Measurements from ENCODE around the gene RERE.

RERE gene

GRCh38 chr1:8603220-8603616, 214.2 kb downstream of the RERE start (continued):
- TF ChIP-seq, protein P1, sequence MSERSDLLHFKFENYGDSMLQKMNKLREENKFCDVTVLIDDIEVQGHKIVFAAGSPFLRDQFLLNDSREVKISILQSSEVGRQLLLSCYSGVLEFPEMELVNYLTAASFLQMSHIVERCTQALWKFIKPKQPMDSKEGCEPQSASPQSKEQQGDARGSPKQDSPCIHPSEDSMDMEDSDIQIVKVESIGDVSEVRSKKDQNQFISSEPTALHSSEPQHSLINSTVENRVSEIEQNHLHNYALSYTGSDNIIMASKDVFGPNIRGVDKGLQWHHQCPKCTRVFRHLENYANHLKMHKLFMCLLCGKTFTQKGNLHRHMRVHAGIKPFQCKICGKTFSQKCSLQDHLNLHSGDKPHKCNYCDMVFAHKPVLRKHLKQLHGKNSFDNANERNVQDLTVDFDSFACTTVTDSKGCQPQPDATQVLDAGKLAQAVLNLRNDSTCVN (tag by site-specific recombination; optimal IDR thresholded peaks at IDR 0.05) = no peak
- TF ChIP-seq ZNF133 (tag by site-specific recombination; IDR thresholded peaks at IDR 0.05) = no peak
- TF ChIP-seq, protein P2, sequence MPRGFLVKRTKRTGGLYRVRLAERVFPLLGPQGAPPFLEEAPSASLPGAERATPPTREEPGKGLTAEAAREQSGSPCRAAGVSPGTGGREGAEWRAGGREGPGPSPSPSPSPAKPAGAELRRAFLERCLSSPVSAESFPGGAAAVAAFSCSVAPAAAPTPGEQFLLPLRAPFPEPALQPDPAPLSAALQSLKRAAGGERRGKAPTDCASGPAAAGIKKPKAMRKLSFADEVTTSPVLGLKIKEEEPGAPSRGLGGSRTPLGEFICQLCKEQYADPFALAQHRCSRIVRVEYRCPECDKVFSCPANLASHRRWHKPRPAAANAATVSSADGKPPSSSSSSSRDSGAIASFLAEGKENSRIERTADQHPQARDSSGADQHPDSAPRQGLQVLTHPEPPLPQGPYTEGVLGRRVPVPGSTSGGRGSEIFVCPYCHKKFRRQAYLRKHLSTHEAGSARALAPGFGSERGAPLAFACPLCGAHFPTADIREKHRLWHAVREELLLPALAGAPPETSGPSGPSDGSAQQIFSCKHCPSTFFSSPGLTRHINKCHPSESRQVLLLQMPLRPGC (tag by site-specific recombination; IDR thresholded peaks at IDR 0.05) = no peak

GRCh38 chr1:8602471-8603219, 214.8 kb downstream of the RERE start:
- Histone ChIP-seq H3K4me3 (ENCODE audit: low read depth, low read length) (no peak overlapping the region), H3K9me3 (ENCODE audit: control insufficient read depth, insufficient read depth, low read depth, low read length) (no peaks in the 10 kb centered on the region), H3K36me3 (ENCODE audit: control insufficient read depth in 2 of 2, insufficient read depth in 1 of 2, low read length in 2 of 2) (peaks cover 0 to 4% of the 10 kb centered on the region in 2 experiments; a peak in 1 of 3 replicates), H3K27ac (ENCODE audit: extremely low read depth, low read depth, low read length) (no peak overlapping the region), H3K4me1 (ENCODE audit: control insufficient read depth, insufficient read depth, low read length) (peaks cover 10% of the 10 kb centered on the region; the same call in 1 of the 2 replicates)
- CTCF ChIA-PET = interaction anchor here (0.5 to 0.6 kb wide), 2 partner anchors 117 to 199 kb away, joined by 3 read pairs; no protein-coding TSS in a partner anchor
- TF ChIP-seq ZBTB7A (tag by site-specific recombination; IDR thresholded peaks at IDR 0.05; ENCODE audit: low read depth) = no peak
- TF ChIP-seq, protein P3, sequence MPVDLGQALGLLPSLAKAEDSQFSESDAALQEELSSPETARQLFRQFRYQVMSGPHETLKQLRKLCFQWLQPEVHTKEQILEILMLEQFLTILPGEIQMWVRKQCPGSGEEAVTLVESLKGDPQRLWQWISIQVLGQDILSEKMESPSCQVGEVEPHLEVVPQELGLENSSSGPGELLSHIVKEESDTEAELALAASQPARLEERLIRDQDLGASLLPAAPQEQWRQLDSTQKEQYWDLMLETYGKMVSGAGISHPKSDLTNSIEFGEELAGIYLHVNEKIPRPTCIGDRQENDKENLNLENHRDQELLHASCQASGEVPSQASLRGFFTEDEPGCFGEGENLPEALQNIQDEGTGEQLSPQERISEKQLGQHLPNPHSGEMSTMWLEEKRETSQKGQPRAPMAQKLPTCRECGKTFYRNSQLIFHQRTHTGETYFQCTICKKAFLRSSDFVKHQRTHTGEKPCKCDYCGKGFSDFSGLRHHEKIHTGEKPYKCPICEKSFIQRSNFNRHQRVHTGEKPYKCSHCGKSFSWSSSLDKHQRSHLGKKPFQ (tag by site-specific recombination; IDR thresholded peaks at IDR 0.05) = no peak
- no peak for TF ChIP-seq ZBTB20 (tag by site-specific recombination; IDR thresholded peaks at IDR 0.05)
- TF ChIP-seq PRDM2 (tag by site-specific recombination; IDR thresholded peaks at IDR 0.05; ENCODE audit: borderline replicate concordance) = no peak
- TF ChIP-seq ZFHX2 (tag by site-specific recombination; conservative IDR thresholded peaks at IDR 0.05) = no peak
- no peak for TF ChIP-seq ZNF843 (tag by site-specific recombination; IDR thresholded peaks at IDR 0.05)
- no peak for TF ChIP-seq ZNF239 (tag by site-specific recombination; IDR thresholded peaks at IDR 0.05)
- no peak for TF ChIP-seq ZNF791 (tag by site-specific recombination; IDR thresholded peaks at IDR 0.05)
- no peak for TF ChIP-seq GLI4 (tag by site-specific recombination; IDR thresholded peaks at IDR 0.05)
- POLR2A ChIA-PET = no interaction called here

Measured in HEK293 (cell line).